ENCODE measurements around the gene SLC39A11. TPM values are rescaled to one million over a fixed set of nuclear protein-coding genes. Genes with fewer than 3 reads are reported as not detected.

SLC39A11 gene
- total RNA-seq, 3 donors from 2014 or later = 31.6 to 71.6 (median 51.6) TPM

DNA sequence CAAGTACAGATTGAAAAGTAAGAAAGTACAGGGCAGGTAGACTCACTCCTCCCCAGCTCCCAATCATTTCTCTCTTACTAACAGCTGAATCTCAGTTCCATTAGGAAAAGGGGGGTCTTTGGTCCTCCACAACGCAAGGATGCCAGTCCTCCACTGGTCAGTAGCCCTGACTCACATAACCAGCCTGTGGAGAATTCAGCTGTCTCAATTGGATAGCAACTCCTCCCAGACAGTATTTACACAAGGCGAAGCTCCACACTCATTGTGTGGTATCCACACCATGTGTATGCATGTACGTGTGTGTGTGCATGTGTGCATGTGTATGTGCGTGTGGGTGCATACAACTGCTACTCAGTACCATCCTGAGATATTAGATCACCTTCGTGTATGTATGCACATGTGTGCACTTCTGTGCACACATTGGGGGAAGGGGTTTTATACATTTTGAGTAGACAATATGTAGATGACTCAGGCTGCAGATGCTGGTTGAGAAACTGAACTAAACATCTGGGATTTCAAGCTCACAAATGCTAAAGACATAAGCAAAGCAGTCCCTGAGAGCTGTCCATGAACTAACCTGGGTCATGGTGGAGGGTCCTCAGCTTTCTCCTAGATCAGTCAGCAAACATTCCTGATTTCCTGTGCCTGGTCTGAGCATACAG is 240.1 kb downstream of the SLC39A11 start:
- Histone ChIP-seq H3K36me3 (ENCODE audit: low read depth) (no peaks in the 10 kb centered on the region), H3K9me3 (no peaks in the 10 kb centered on the region), H3K4me1 (ENCODE audit: low read depth) (no peaks in the 10 kb centered on the region), H3K4me3 (no peak overlapping the region)
- intact Hi-C loops (cut with DNase I, micrococcal nuclease) = no loop called here
- TF ChIP-seq, protein P1, sequence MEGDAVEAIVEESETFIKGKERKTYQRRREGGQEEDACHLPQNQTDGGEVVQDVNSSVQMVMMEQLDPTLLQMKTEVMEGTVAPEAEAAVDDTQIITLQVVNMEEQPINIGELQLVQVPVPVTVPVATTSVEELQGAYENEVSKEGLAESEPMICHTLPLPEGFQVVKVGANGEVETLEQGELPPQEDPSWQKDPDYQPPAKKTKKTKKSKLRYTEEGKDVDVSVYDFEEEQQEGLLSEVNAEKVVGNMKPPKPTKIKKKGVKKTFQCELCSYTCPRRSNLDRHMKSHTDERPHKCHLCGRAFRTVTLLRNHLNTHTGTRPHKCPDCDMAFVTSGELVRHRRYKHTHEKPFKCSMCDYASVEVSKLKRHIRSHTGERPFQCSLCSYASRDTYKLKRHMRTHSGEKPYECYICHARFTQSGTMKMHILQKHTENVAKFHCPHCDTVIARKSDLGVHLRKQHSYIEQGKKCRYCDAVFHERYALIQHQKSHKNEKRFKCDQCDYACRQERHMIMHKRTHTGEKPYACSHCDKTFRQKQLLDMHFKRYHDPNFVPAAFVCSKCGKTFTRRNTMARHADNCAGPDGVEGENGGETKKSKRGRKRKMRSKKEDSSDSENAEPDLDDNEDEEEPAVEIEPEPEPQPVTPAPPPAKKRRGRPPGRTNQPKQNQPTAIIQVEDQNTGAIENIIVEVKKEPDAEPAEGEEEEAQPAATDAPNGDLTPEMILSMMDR (IDR thresholded peaks at IDR 0.05) = no peak
- DNase-seq = no peak
- ATAC-seq = no peak

DNA sequence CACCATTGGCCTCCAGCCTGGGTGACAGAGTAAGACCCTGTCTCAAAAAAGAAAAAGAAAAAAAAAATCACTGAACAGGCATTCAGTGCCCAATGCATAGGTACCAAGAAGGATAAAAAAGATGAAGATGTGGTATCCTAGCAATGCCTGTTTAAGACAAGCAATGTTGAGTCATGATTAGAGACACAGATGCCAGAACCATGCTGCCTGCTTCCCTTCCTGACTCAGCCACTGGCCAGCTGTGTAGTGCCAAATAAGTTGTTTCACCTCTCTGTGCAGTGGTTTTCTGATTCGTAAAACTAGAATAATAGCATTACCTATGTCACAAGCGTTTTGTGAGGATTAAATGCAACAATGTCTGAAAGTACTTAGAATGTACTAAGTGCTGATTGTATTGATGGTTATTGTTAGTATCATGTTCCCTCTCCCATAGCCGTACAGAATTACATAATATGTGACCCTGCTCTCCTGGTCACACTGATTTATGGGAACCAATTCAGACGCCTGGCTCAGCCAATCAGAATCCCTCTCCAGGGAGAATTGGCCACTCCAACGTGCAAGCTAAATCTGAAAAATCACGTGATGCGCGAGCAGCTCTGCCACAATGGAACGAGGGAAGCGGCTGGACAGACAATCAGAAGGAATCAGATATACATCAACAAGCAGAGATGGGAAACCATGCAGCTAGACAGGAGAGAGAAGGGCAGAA is 241.9 kb downstream of the SLC39A11 start:
- Histone ChIP-seq H3K4me3 (no peak overlapping the region), H3K36me3 (ENCODE audit: low read depth) (no peaks in the 10 kb centered on the region), H3K4me1 (ENCODE audit: low read depth) (no peaks in the 10 kb centered on the region), H3K9me3 (no peaks in the 10 kb centered on the region)
- intact Hi-C loops (cut with DNase I, micrococcal nuclease) = no loop called here
- no peak for DNase-seq
- no peak for ATAC-seq
- TF ChIP-seq, protein P1 (IDR thresholded peaks at IDR 0.05) = no peak

DNA sequence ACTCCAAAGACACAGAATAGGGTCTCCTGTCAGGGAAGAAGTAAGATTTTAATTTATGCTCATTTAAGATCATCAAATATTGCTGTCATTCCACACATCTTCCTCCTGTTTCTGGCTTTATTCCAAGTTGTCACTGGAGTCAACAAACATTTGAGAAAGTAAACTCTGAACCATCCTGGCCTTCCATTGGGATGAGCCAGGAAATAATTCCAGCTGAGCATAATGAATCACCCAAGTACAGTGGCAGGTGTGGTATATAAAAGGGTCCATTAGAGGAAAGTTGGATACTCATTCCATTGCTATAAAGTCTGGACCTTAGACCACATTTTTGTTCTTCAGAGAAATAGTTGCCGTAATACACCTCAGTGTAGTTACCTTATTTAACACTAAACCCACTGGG is 246.1 kb downstream of the SLC39A11 start:
- peak; percentile 77 for ATAC-seq
- H3K4me1 ChIP-seq (ENCODE audit: low read depth) = no peaks in the 10 kb centered on the region
- intact Hi-C loops (cut with DNase I, micrococcal nuclease) = no loop called here
- no peak overlapping the region for H3K4me3 ChIP-seq
- no peaks in the 10 kb centered on the region for H3K9me3 ChIP-seq
- H3K36me3 ChIP-seq (ENCODE audit: low read depth) = no peaks in the 10 kb centered on the region
- TF ChIP-seq, protein P1 (IDR thresholded peaks at IDR 0.05) = no peak
- DNase-seq = no peak

DNA sequence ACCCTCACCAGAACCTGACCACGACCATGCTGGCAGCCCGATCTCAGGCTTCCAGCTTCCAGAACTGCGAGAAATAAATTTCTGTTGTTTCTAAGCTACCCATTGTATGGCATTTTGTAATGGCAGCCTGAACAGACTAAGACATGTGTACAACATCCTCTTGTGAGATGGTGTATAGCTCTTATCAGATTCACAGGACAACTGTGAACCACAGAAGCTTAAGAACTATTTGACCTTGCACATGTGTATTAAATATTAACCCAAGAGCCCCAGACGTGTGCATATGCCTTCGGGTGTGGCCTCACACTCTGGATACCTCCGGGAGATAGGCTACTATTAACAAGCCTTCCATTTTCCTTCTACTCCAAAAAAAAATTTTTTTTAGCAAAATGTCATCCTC is 248.9 kb downstream of the SLC39A11 start:
- H3K36me3 ChIP-seq (ENCODE audit: low read depth) = no peaks in the 10 kb centered on the region
- H3K4me1 ChIP-seq (ENCODE audit: low read depth) = no peaks in the 10 kb centered on the region
- DNase-seq (no peak), ATAC-seq (peak; percentile 66)
- TF ChIP-seq, protein P1 (IDR thresholded peaks at IDR 0.05) = no peak
- intact Hi-C loops (cut with DNase I, micrococcal nuclease) = no loop called here
- H3K9me3 ChIP-seq = no peaks in the 10 kb centered on the region
- no peak overlapping the region for H3K4me3 ChIP-seq

DNA sequence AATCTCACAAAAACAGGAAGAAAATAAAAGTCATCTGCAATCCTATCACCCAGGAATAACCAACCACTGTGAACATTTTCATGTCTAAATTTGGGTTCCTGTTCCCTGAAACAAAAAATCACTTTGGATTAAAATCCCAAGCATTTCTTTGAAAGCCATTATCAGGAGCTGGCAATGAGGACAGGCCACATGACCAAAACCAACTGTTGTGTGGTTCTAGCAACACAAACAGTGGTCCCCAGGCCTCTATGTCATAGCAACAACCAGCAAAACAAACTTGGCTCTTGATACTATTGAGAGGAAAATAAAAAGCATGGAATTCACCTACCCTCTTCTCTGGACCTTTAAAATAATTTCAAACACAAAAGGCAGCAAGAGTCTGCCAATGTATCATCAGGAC is 252.5 kb downstream of the SLC39A11 start:
- H3K36me3 ChIP-seq (ENCODE audit: low read depth) = no peaks in the 10 kb centered on the region
- no peaks in the 10 kb centered on the region for H3K4me1 ChIP-seq (ENCODE audit: low read depth)
- intact Hi-C loops (cut with DNase I, micrococcal nuclease) = no loop called here
- DNase-seq (no peak), ATAC-seq (no peak)
- TF ChIP-seq, protein P1 (IDR thresholded peaks at IDR 0.05) = no peak
- no peaks in the 10 kb centered on the region for H3K9me3 ChIP-seq
- no peak overlapping the region for H3K4me3 ChIP-seq
